ENCODE results near the gene RAI14. TPM values are rescaled to one million over a fixed set of nuclear protein-coding genes. Genes with fewer than 3 reads are reported as not detected.

Gene RAI14
- total and polyA plus RNA-seq, 2 donors (not counting 3 experiments of a cell fraction or from before 2014, with no cell fraction given), result 114 to 369 TPM

DNA sequence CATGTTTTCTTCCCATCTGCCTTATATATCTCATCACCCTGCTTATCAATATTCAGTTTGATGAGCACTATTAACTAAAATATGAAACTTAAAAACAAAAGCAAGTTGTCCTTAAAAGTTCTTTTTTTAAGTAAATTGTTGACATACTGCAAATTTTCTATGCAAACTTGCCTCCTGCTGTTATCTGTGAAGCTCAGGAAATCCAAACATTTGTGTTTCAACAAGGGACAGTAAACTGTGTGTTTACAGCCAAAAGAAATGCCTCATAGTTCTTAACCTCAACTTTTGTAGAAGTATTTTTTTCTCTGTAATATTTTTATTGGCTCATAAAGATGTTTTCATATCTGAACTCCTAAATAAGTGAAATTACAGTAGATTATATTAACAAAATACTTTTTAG lies 175.2 kb downstream of the RAI14 start:
- no peaks in the 10 kb centered on the region for H4K20me1 ChIP-seq (replicated peaks; ENCODE audit: control insufficient read depth, extremely low read depth, insufficient read depth, low read length)
- no peaks in the 10 kb centered on the region for H3K9me3 ChIP-seq (replicated peaks; ENCODE audit: control insufficient read depth, insufficient read depth, low read length)
- CTCF ChIA-PET, result no interaction called here
- intact Hi-C loops (cut with micrococcal nuclease) (no loop called here), dilution Hi-C loops (cut with MboI; ENCODE audit: extremely low pct_ligation_motif_present, low sequenced_read_pairs) (no loop called here)
- H3K79me2 ChIP-seq (ENCODE audit: control insufficient read depth, insufficient read depth, low read length), result no peaks in the 10 kb centered on the region
- peaks cover 40 to 47% of the 10 kb centered on the region in 2 experiments for H3K36me3 ChIP-seq (ENCODE audit: control insufficient read depth in 2 of 2, extremely low read depth in 1 of 2, insufficient read depth in 2 of 2, low read length in 2 of 2)
- H3K9ac ChIP-seq (replicated peaks; ENCODE audit: extremely low read depth, insufficient read depth, low read length), result no peak overlapping the region
- H3K27ac ChIP-seq (ENCODE audit: insufficient read depth, low read depth, low read length), result no peak overlapping the region
- FAIRE-seq, result no peak
- H3K4me3 ChIP-seq (replicated peaks in 1 of 3; ENCODE audit: insufficient read depth in 1 of 3, low read depth in 1 of 3, low read length in 3 of 3), result no peak overlapping the region
- H3K9me1 ChIP-seq (replicated peaks; ENCODE audit: control insufficient read depth, extremely low read depth, insufficient read depth, low read length), result no peaks in the 10 kb centered on the region
- POLR2A ChIA-PET, result no interaction called here
- no peaks in the 10 kb centered on the region for H3K4me1 ChIP-seq (ENCODE audit: control insufficient read depth, extremely low read depth, insufficient read depth, low read length)
- H2AFZ ChIP-seq (ENCODE audit: low read depth, low read length), result no peak overlapping the region
- no peak overlapping the region for H3K4me2 ChIP-seq (ENCODE audit: insufficient read depth, low read length)
- BruUV-seq (replicated peaks), result no TSS peak
- H3K27me3 ChIP-seq (ENCODE audit: control insufficient read depth in 2 of 2, insufficient read depth in 2 of 2, low read length in 2 of 2), result no peaks in the 10 kb centered on the region
- no peak for DNase-seq (ENCODE audit: low read depth, low spot score)
- TF ChIP-seq POLR2AphosphoS5 (IDR thresholded peaks at IDR 0.05; ENCODE audit: insufficient read depth, low read depth, low read length) (no peak), JUN (IDR thresholded peaks at IDR 0.05; ENCODE audit: borderline replicate concordance, insufficient read depth, insufficient read length, low read depth) (no peak), GATA2 (IDR thresholded peaks at IDR 0.05; ENCODE audit: insufficient read depth, insufficient read length, low read depth, low read length) (no peak), POLR2A (IDR thresholded peaks at IDR 0.05; ENCODE audit: low read depth, low read length) (no peak), FOS (IDR thresholded peaks at IDR 0.05; ENCODE audit: borderline replicate concordance, insufficient read depth, low read length) (no peak), MYC (IDR thresholded peaks at IDR 0.05; ENCODE audit: low read depth, low read length) (no peak), EZH2 (IDR thresholded peaks at IDR 0.05; ENCODE audit: borderline replicate concordance, low read depth, low read length, severe bottlenecking) (no peak)
- TF ChIP-seq, protein P1, sequence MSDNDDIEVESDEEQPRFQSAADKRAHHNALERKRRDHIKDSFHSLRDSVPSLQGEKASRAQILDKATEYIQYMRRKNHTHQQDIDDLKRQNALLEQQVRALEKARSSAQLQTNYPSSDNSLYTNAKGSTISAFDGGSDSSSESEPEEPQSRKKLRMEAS (IDR thresholded peaks at IDR 0.05; ENCODE audit: insufficient read depth, insufficient read length), result no peak
- TF ChIP-seq, protein P2, sequence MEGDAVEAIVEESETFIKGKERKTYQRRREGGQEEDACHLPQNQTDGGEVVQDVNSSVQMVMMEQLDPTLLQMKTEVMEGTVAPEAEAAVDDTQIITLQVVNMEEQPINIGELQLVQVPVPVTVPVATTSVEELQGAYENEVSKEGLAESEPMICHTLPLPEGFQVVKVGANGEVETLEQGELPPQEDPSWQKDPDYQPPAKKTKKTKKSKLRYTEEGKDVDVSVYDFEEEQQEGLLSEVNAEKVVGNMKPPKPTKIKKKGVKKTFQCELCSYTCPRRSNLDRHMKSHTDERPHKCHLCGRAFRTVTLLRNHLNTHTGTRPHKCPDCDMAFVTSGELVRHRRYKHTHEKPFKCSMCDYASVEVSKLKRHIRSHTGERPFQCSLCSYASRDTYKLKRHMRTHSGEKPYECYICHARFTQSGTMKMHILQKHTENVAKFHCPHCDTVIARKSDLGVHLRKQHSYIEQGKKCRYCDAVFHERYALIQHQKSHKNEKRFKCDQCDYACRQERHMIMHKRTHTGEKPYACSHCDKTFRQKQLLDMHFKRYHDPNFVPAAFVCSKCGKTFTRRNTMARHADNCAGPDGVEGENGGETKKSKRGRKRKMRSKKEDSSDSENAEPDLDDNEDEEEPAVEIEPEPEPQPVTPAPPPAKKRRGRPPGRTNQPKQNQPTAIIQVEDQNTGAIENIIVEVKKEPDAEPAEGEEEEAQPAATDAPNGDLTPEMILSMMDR (IDR thresholded peaks at IDR 0.05; ENCODE audit: extremely low read depth in 1 of 2, insufficient read depth in 1 of 2, low read depth in 1 of 2, low read length in 2 of 2), result no peak

Measured in endothelial cell of umbilical vein (primary cell).